ENCODE measurements around the gene CTSO. TPM values are rescaled to one million over a fixed set of nuclear protein-coding genes. Genes with fewer than 3 reads are reported as not detected.

Gene CTSO
- polyA plus RNA-seq, 1 donor (not counting 4 experiments of a cell fraction or from before 2014, with no cell fraction given), result 3.3 TPM

DNA sequence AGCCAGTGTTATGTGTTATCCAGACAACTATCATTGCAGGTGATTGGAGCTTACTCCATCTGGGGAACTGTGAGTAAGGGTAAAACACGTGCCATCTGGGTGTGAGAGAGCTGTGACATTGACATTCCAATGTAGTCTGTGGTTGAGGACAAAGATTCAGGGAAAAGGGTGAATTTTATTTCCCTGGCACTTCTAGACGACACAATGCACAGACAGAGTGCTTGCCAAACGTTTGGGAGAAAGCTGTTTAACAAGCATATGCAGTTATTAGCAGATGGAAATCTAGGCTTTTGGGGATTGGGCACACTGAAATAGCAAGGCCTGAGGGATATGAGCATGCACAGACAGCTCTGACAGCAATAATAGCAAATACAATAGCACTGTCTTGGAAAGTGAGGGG is 21.3 kb upstream of the CTSO start:
- Histone ChIP-seq H3K9me3 (ENCODE audit: control insufficient read depth, low read depth, low read length) (no peaks in the 10 kb centered on the region), H3K4me3 (ENCODE audit: control insufficient read depth in 2 of 3, extremely low read depth in 1 of 3, insufficient read depth in 2 of 3, low read depth in 1 of 3, low read length in 3 of 3) (no peak overlapping the region), H3K27ac (ENCODE audit: control insufficient read depth, insufficient read depth, low read length) (no peak overlapping the region), H3K9ac (ENCODE audit: control insufficient read depth, extremely low read depth, insufficient read depth, low read length) (no peak overlapping the region), H3K4me2 (ENCODE audit: control insufficient read depth, extremely low read depth, insufficient read depth, low read depth, low read length) (no peak overlapping the region), H2AFZ (ENCODE audit: control insufficient read depth, low read length) (no peak overlapping the region), H3K79me2 (ENCODE audit: control insufficient read depth, insufficient read depth, low read length) (no peaks in the 10 kb centered on the region), H3K36me3 (ENCODE audit: control insufficient read depth in 2 of 2, extremely low read depth in 1 of 2, insufficient read depth in 2 of 2, low read length in 2 of 2) (no peaks in the 10 kb centered on the region), H3K9me1 (ENCODE audit: control insufficient read depth, extremely low read depth, insufficient read depth, low read length) (no peaks in the 10 kb centered on the region), H3K4me1 (ENCODE audit: control insufficient read depth, extremely low read depth, insufficient read depth, low read length) (peaks cover 12% of the 10 kb centered on the region), H4K20me1 (ENCODE audit: control insufficient read depth, extremely low read depth, insufficient read depth, low read length) (no peaks in the 10 kb centered on the region), H3K27me3 (ENCODE audit: control insufficient read depth, extremely low read depth, insufficient read depth, low read length) (no peaks in the 10 kb centered on the region)
- dilution Hi-C loops (cut with MboI; ENCODE audit: extremely low pct_ligation_motif_present, low sequenced_read_pairs), result no loop called here
- FAIRE-seq (peak; percentile 29), DNase-seq (ENCODE audit: low read depth, low spot score) (no peak)
- TF ChIP-seq EZH2 (IDR thresholded peaks at IDR 0.05; ENCODE audit: low read length), result no peak
- TF ChIP-seq, protein P1, sequence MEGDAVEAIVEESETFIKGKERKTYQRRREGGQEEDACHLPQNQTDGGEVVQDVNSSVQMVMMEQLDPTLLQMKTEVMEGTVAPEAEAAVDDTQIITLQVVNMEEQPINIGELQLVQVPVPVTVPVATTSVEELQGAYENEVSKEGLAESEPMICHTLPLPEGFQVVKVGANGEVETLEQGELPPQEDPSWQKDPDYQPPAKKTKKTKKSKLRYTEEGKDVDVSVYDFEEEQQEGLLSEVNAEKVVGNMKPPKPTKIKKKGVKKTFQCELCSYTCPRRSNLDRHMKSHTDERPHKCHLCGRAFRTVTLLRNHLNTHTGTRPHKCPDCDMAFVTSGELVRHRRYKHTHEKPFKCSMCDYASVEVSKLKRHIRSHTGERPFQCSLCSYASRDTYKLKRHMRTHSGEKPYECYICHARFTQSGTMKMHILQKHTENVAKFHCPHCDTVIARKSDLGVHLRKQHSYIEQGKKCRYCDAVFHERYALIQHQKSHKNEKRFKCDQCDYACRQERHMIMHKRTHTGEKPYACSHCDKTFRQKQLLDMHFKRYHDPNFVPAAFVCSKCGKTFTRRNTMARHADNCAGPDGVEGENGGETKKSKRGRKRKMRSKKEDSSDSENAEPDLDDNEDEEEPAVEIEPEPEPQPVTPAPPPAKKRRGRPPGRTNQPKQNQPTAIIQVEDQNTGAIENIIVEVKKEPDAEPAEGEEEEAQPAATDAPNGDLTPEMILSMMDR (optimal IDR thresholded peaks at IDR 0.05 in 1 of 3, IDR thresholded peaks at IDR 0.05 in 1 of 3, conservative IDR thresholded peaks at IDR 0.05 in 1 of 3; ENCODE audit: extremely low read depth in 1 of 3, insufficient read depth in 2 of 3, low read length in 3 of 3), result no peak

DNA sequence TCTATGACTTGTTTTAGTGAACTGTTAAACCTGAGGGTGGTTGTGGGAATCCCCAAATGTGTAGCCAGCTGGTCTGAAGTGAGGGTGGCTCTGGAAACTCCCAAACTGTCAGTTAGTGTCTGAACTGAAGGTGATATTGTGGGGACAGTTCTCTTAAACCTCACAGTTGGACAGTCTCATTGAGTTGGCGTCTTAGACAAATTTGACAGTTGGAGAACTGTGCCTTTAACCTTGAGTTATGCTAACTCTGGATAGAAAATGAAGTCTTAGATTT is 20.7 kb upstream of the CTSO start:
- no peak for TF ChIP-seq EZH2 (IDR thresholded peaks at IDR 0.05; ENCODE audit: low read length)
- TF ChIP-seq, protein P1 (optimal IDR thresholded peaks at IDR 0.05 in 1 of 3, IDR thresholded peaks at IDR 0.05 in 1 of 3, conservative IDR thresholded peaks at IDR 0.05 in 1 of 3; ENCODE audit: extremely low read depth in 1 of 3, insufficient read depth in 2 of 3, low read length in 3 of 3), result no peak
- Histone ChIP-seq H3K9ac (ENCODE audit: control insufficient read depth, extremely low read depth, insufficient read depth, low read length) (no peak overlapping the region), H3K9me3 (ENCODE audit: control insufficient read depth, low read depth, low read length) (no peaks in the 10 kb centered on the region), H3K36me3 (ENCODE audit: control insufficient read depth in 2 of 2, extremely low read depth in 1 of 2, insufficient read depth in 2 of 2, low read length in 2 of 2) (no peaks in the 10 kb centered on the region), H3K9me1 (ENCODE audit: control insufficient read depth, extremely low read depth, insufficient read depth, low read length) (no peaks in the 10 kb centered on the region), H3K79me2 (ENCODE audit: control insufficient read depth, insufficient read depth, low read length) (no peaks in the 10 kb centered on the region), H4K20me1 (ENCODE audit: control insufficient read depth, extremely low read depth, insufficient read depth, low read length) (no peaks in the 10 kb centered on the region), H2AFZ (ENCODE audit: control insufficient read depth, low read length) (no peak overlapping the region), H3K4me3 (ENCODE audit: control insufficient read depth in 2 of 3, extremely low read depth in 1 of 3, insufficient read depth in 2 of 3, low read depth in 1 of 3, low read length in 3 of 3) (no peak overlapping the region), H3K4me2 (ENCODE audit: control insufficient read depth, extremely low read depth, insufficient read depth, low read depth, low read length) (no peak overlapping the region), H3K4me1 (ENCODE audit: control insufficient read depth, extremely low read depth, insufficient read depth, low read length) (peaks cover 12% of the 10 kb centered on the region), H3K27me3 (ENCODE audit: control insufficient read depth, extremely low read depth, insufficient read depth, low read length) (no peaks in the 10 kb centered on the region), H3K27ac (ENCODE audit: control insufficient read depth, insufficient read depth, low read length) (no peak overlapping the region)
- DNase-seq (ENCODE audit: low read depth, low spot score) (no peak), FAIRE-seq (peak; percentile 41)
- dilution Hi-C loops (cut with MboI; ENCODE audit: extremely low pct_ligation_motif_present, low sequenced_read_pairs), result no loop called here

Measured in keratinocyte (primary cell).